D341Med (cell line): ENCODE data around the gene GIPC3.

Experiments
- DNase-seq: peaks from one replicate; pipeline ENCODE4 v3.0.0; 2012; ENCODE audit warnings: low spot score

Gene GIPC3, protein sequence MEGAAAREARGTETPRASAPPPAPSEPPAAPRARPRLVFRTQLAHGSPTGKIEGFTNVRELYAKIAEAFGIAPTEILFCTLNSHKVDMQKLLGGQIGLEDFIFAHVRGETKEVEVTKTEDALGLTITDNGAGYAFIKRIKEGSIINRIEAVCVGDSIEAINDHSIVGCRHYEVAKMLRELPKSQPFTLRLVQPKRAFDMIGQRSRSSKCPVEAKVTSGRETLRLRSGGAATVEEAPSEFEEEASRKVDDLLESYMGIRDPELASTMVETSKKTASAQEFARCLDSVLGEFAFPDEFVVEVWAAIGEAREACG

DNA sequence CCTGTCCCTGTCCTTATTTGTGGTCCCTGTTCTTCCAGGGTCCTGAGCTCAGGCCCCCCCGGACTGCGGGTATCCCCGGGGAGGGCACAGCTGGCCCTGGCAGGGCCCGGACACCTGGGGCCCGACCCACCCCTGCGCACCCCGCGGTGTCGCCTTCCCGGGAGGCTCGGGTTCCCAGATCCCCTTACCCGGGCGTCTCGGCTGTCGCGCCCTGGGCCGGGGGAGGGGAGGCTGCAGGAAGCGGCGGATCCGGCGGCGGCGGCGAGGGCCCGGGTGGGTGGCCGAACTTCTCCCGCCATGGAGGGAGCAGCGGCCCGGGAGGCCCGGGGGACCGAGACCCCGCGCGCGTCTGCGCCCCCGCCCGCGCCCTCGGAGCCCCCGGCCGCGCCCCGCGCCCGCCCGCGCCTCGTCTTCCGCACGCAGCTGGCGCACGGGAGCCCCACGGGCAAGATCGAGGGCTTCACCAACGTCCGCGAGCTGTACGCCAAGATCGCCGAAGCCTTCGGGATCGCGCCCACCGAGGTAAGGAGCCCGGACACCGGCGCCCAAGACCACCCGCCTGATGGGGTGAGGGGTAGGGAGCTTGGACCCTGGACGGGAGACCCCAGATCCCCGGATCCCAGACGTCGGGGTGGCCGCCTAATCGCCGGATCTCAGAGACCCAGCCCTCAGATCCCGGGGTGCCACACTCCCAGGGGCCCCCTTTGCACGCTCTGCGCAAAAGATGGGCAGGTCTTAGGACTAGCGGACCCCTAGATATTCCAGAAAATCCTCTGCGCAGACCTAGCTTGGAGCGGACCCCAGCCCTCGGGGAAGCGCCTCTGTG, at the start of gene GIPC3:
Gene GIPC3 (plus strand): TSS at position 178 of the 826 bp plus-strand sequence. CDS start 120 bp downstream, at position 298.
- DNase-seq = peak; percentile 65

- DNase-seq = no peak
Measured at GRCh38 chr19:3535563-3535965, 49.7 kb upstream of the GIPC3 start.

DNA sequence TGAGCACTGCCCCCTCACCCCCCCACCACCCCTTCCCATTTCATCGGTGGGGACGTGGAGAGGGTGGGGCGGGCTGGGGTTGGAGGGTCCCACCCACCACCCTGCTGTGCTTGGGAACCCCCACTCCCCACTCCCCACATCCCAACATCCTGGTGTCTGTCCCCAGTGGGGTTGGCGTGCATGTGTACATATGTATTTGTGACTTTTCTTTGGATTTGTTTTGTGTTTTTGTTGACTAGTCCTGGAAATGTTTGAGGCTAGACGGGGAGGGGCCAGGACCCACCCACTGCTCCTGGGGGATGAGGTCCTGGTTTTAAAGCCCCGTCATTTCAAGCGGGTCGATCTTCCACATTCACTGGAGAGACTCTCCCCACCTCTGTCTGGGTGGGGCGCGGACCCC, 49.3 kb upstream of the GIPC3 start:
- no peak for DNase-seq

DNA sequence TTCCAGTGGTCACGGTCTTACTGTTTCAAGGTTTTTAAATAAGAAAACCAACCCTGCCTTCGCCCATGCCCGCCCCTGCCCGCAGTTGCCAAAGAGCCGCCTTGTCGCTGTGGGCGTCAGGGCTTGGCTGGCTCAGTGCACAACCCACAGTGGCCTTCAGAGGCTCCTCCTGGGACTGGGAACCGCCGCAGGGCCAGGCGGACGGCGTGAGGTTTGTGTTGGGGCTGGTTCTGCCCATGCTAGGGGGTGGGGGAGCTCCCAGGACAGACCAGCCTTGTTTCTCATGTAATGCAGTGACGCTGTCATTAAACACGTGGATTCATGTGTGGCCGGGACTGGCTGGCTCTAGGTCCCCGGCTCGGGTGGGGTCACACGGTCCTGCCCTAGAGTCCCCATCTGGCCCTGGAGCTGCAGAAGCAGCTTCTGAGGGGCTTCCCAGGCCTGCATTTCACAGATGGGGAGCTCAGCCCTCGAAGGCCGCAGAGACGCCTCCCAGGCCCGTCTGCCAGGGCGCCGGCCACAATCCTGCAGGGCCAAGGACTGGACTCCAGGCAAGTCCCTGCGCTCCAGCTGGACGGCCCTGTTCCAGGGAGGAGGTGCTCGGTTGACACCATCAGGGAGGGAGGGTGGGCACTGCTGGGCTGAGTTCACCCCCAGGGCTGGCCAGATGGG, 48.7 kb upstream of the GIPC3 start:
- DNase-seq = no peak

DNA sequence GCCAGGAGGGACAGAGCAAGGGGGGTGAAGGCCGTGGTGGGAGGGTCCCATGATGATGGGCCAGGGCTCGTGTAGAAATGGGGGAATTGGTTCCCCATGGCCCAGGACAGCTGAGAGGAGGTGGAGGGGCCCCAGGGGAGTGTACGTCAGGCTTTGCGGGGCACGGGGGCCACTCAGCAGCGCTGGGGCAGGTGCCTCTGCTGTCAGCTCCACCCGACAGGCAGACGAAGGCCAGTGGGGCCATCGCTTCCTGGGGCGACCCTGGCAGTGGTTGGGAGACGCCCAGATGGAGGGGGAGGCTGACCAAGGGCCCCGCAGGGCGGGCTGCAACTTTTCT, 48.2 kb upstream of the GIPC3 start:
- no peak for DNase-seq

DNA sequence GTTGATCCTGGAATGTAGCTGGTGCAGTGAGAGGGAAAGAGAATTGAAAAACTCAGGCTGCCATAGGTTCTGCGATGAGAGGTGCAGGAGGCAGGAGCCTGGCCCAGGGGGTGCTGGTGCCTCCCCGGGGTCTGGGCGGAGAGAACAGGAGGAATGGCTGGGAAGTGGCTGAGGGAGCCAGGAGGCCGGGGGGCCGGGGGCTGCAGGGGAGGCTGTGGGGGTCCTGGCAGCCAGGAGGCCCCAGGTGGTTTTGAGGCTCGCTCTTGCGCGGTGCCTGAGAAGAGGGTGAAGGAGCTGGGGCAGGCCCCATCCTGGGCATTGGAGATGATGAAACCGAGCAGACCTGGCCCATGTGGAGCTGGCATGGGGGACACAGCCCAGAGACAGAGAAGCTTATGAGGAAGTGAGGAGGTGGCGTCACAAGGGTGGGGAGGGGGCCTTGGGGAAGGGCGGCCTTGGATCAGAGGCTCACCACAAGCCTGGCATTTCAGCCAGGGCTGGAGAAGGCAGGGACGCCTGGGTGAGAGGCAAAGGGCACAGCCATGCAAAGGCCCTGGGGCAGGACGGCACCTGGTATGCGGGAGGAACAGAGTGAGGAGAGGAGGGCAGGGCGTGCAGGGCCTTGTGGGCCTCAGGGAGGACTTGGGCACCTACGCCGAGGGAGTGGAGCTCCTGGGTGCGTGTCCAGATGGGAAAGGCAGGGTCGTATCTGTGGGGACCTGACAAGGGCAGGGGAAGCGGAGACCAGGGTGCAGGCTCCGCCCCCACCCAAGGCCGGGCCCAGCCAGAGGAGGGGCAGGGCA, 47.6 kb upstream of the GIPC3 start:
- no peak for DNase-seq

DNA sequence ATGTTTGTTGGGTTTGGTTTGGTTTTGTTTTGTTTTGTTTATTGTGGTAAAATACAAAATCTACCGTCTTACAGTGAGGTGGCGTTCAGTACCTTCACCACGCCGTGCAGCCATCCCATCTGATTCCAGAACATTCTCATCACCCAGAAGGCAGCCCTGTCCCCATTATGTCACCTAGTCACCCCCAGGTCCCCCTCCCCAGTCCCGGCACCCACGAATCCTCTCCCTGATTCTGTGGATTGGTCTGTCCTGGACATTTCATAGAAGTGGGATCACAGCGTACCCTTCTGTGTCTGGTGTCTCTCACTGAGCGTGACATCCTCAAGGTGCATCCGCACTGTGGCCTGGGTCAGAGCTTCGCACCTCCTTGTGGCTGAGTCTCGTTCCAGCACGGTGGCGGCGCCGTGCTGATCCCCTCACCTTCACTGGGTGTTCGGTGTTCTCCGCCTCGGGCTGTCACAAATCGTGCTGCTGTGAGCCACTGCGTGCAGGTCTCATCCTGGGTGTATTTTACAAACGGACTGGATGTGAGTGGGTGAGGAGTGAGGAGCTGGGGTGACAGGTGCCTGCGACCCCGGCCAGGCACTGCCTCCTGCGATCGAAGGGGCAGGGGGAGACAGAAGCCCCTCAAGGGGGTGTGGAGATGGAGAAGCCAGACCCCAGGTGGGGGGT, 46.9 kb upstream of the GIPC3 start:
- DNase-seq = no peak

DNA sequence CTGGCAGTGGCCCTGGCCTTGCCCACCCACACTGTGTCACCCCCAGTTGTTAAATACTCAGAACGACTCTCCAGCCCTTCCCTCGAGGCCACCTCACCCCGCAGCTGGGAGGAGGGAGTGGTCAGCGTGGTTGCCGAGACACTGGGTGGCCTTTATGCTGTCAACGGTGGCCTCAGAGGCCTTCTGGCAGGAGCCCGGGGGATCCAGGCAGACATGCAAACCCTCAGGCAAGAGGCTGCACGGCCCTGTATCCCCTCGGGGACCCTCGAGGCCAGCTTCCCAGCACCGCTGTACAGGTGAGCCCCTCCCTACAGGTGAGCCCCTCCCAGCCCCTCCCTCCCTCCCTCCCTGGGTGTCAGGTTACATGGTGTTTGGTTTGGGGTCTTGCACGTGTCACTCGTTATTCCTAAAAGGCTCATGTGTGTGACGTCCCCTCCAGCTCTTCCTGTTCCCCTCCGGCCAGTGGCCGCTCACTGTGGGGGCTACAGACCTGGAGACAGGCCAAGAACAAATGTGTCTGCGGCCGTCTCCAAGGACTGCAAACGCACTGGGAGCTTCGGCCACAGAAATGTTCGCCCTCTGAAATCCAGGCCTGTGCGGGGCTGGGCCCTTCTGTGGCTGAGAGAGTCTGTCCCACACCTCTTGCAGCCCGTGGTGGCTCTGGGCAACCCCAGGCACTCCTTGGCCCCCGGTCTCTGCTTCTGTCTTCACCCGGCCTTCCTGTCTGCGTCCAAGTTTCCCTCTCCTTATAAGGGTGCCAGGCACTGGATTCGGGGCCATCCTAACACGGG, 46.1 kb upstream of the GIPC3 start, which contains the start of gene TEKTIP1:
Gene TEKTIP1 (plus strand): TSS at position 210 of the 791 bp plus-strand sequence. CDS start 4 bp downstream, at position 214.
- DNase-seq = no peak

GRCh38 chr19:3539756-3540118, 45.5 kb upstream of the GIPC3 start:
- DNase-seq = no peak

GRCh38 chr19:3543150-3544057, 41.9 kb upstream of the GIPC3 start:
- DNase-seq = no peak

DNA sequence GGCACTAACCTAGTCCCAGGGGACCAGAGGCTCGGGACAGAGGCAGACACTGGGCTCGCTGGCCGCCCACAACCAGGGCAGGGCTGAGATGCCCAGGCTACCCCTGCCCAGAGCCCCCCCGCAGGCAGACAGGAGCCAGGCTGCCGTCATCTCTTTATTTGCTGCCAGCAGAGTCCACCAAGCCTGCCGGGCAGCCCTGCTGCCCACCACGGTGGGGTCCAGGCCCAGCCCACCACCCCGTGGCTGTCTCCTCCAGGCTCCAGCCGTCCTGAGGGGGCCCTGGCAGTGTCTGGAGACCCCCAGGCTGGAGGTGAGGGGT, 41.3 kb upstream of the GIPC3 start:
- DNase-seq = no peak

GRCh38 chr19:3544742-3545668, 40.3 kb upstream of the GIPC3 start:
- peak; percentile 92 for DNase-seq

- DNase-seq = no peak
Measured at GRCh38 chr19:3545669-3546034, 39.6 kb upstream of the GIPC3 start.

DNA sequence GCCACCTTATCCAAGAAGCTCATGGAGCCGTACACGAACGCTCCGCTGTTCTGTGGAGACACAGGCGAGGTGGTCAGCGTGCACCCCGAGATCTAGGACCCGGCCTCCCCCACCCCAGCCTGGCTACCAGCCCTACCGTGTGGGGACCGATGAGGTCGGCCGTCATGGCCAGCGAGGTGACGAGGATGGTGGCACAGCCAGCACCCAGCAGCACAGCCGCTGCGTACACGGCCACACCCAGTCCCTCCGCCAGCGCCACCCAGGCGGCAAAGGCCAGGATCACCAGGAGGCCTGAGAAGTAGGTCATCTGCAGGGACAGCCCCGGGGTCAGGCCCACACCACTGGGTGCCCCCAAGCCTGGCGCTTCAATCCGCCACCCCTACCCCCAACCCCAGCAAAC, 39.2 kb upstream of the GIPC3 start:
- no peak for DNase-seq

DNA sequence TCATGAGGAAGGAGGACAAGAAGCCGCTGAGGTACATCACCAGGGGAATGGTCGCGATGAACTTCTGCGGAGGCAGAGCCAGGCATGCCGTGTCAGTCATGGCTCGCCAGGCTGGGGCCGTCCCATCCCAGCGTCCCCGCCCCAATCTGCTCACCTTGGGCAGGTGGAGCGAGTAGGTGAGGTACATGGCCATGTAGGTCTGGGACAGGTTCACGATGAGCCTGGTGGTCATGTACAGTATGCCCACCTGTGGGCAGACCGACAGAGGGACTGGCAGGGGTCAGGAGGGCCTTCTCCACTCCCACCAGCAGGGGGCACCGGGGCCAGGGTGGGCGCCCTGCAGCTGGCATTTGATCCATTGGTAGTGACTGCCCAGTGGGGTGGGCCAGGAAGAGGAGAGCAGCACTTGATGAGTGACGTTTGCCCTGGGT, 38.0 kb upstream of the GIPC3 start:
- no peak for DNase-seq

DNA sequence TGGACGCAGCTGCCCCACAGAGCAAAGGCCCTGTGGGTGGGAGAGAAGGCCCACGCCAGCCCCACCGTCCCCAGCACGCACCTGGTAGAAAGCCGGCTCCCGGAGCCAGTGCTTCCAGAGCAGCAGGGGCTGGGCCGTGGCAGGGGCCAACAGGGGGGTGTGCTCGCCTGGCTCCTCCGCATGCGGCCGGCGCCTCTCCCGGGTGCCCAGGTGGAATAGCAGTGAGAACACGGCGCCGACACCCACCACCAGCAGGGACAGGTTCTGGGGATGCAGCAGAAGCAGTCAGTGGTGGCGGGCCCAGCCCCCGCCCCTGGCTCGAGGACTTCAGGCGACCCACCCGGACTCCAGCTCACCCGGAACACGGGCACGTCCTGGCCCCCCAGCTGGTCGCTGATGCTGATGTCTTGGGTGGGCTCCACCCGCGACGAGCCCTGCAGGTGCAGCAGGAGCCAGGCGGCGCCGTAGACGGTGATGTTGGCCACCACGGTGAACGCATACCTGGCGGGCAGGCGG, 37.5 kb upstream of the GIPC3 start:
- no peak for DNase-seq

DNA sequence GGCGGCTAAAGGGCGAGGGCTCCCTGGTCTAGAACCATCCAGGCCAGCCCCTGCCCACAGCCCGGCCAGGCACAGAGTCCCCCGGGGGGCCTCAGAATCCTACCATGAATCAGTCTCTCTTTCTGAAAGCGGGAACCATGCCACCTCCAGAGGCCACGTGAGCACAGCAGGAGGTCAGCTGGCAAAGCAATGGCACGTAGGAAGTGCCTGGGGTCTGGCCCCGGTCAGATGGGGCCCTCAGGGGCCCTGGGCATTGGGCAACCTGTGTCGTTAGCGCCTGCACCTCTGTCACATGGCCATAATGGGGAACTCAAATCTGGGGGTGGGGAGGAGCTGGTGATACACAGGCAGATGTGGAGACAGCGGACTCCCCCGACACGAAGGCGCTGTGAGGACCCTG, 36.7 kb upstream of the GIPC3 start:
- DNase-seq = no peak

DNA sequence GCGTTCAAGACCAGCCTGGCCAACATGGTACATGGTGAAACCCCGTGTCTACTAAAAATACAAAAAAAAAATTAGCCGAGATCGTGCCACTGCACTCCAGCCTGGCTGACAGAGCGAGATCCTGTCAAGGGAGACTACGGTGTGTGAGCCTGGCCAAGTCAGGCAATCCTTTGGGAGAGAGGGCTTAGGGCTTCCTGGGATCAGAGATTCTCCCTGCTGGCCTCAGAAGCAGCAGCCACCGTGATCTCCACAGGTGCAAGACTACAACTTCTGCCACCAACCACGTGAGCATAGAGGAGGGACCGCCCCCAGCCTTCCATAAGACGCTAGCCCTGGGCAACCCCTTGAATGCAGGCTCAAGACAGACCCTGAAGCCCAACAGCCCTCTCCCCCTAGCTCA, 35.5 kb upstream of the GIPC3 start:
- peak; percentile 57 for DNase-seq
